ENCODE results near the gene HIPK2. TPM values are rescaled to one million over a fixed set of nuclear protein-coding genes. Genes with fewer than 3 reads are reported as not detected.

The HIPK2 gene
- total RNA-seq, 1 experiment from 2014 or later = 33.4 TPM

GRCh38 chr7:139630643-139631519 is 146.9 kb downstream of the HIPK2 start:
- TF ChIP-seq, protein P1, sequence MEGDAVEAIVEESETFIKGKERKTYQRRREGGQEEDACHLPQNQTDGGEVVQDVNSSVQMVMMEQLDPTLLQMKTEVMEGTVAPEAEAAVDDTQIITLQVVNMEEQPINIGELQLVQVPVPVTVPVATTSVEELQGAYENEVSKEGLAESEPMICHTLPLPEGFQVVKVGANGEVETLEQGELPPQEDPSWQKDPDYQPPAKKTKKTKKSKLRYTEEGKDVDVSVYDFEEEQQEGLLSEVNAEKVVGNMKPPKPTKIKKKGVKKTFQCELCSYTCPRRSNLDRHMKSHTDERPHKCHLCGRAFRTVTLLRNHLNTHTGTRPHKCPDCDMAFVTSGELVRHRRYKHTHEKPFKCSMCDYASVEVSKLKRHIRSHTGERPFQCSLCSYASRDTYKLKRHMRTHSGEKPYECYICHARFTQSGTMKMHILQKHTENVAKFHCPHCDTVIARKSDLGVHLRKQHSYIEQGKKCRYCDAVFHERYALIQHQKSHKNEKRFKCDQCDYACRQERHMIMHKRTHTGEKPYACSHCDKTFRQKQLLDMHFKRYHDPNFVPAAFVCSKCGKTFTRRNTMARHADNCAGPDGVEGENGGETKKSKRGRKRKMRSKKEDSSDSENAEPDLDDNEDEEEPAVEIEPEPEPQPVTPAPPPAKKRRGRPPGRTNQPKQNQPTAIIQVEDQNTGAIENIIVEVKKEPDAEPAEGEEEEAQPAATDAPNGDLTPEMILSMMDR (IDR thresholded peaks at IDR 0.05; ENCODE audit: unreplicated experiment) = no peak
- intact Hi-C loops (cut with micrococcal nuclease; ENCODE audit: unreplicated experiment) = no loop called here
- CTCF ChIA-PET = no interaction called here
- no peaks in the 10 kb centered on the region for H3K4me1 Mint-ChIP-seq (ENCODE audit: low read depth, unreplicated experiment)
- H3K36me3 Mint-ChIP-seq (ENCODE audit: insufficient read depth, unreplicated experiment) = no peaks in the 10 kb centered on the region
- H3K4me3 Mint-ChIP-seq (ENCODE audit: low read depth, unreplicated experiment) = no peak overlapping the region
- H3K9me3 Mint-ChIP-seq (ENCODE audit: low read depth, unreplicated experiment) = no peaks in the 10 kb centered on the region
- DNase-seq = no peak
- no TSS peak for BruUV-seq (replicated peaks)
- no peak overlapping the region for H3K27ac Mint-ChIP-seq (ENCODE audit: unreplicated experiment)
- H3K27me3 Mint-ChIP-seq (ENCODE audit: unreplicated experiment) = no peaks in the 10 kb centered on the region

DNA sequence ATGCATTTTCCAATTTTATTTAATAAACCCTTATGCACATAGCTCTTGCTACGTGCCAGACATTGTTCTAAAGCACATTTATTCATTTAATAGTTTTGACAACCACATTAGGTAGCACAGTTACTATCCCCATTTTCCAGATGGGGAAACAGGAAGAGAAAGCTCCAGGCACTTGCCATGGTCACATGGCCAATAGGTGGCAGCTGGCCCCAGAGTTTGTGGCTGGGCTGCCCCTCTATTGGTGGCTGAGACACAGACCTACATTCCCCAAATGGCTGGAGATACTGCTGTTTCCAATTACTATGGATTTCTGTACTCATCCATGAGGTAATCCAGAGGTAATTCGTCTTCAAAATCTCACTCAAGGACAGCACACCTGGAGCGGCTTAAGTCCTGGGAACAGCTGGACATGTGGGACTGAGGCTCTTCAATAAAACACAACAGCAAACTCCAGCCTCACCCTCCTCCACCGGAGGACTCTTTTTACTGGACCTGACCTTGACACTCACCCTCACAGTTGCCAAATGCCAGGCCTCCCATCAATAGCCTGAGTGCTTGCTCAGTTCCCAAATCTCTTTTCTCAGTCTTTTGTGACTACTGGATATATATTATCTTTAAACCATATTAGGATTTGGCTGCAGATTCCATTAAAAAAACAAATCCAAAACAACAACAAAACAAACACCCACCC is 148.3 kb downstream of the HIPK2 start:
- Mint-ChIP-seq H3K4me1 (ENCODE audit: low read depth, unreplicated experiment) (no peaks in the 10 kb centered on the region), H3K27me3 (ENCODE audit: unreplicated experiment) (no peaks in the 10 kb centered on the region), H3K9me3 (ENCODE audit: low read depth, unreplicated experiment) (no peaks in the 10 kb centered on the region), H3K4me3 (ENCODE audit: low read depth, unreplicated experiment) (no peak overlapping the region), H3K27ac (ENCODE audit: unreplicated experiment) (no peak overlapping the region), H3K36me3 (ENCODE audit: insufficient read depth, unreplicated experiment) (no peaks in the 10 kb centered on the region)
- no peak for DNase-seq
- intact Hi-C loops (cut with micrococcal nuclease; ENCODE audit: unreplicated experiment) = no loop called here
- no TSS peak for BruUV-seq (replicated peaks)
- CTCF ChIA-PET = interaction anchor here (0.6 kb wide), 1 partner anchor 296 kb away, joined by 3 read pairs; no protein-coding TSS in a partner anchor
- TF ChIP-seq, protein P1 (IDR thresholded peaks at IDR 0.05; ENCODE audit: unreplicated experiment) = no peak

DNA sequence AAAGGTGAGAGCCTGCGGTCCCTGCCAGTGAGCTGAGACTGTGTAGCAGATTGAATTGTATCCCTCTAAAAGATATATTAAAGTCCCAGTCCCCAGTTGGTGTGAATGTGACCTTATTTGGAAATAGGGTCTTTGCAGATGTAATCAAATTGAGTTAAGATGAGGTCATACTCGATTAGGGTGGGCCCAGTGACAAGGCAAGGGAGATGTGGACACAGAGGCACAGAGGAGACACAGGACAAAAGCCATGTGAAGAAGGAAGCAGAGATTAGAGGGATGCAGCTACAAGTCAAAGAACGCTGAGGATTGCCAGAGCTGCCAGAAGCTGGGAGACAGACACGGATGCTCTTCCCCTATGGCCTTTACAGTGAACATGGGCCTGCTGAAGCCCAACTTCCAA is 150.0 kb downstream of the HIPK2 start:
- H3K4me3 Mint-ChIP-seq (ENCODE audit: low read depth, unreplicated experiment) = no peak overlapping the region
- BruUV-seq (replicated peaks) = no TSS peak
- no peaks in the 10 kb centered on the region for H3K9me3 Mint-ChIP-seq (ENCODE audit: low read depth, unreplicated experiment)
- no peak for DNase-seq
- H3K27ac Mint-ChIP-seq (ENCODE audit: unreplicated experiment) = no peak overlapping the region
- TF ChIP-seq, protein P1 (IDR thresholded peaks at IDR 0.05; ENCODE audit: unreplicated experiment) = no peak
- no peaks in the 10 kb centered on the region for H3K36me3 Mint-ChIP-seq (ENCODE audit: insufficient read depth, unreplicated experiment)
- H3K27me3 Mint-ChIP-seq (ENCODE audit: unreplicated experiment) = no peaks in the 10 kb centered on the region
- no peaks in the 10 kb centered on the region for H3K4me1 Mint-ChIP-seq (ENCODE audit: low read depth, unreplicated experiment)
- intact Hi-C loops (cut with micrococcal nuclease; ENCODE audit: unreplicated experiment) = no loop called here
- CTCF ChIA-PET = no interaction called here

DNA sequence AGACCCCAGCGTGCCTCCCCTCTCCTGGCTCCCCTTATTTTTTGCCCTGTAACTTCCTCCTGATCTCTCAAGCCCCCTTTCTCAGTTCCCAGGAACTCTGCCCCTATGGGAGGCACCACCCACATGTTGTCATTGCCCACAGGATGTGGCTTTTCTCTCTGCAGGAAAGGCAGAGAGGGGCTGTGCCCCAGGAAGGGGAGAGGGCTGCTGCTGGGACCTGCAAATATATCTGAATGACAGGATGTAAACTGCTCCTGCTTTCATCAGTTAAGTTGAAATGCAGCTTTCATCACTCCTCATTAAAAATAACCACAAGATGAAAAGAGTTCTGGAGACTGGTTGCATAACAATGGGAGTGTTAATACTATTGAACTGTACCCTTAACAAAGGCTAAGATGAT is 151.0 kb downstream of the HIPK2 start:
- no TSS peak for BruUV-seq (replicated peaks)
- CTCF ChIA-PET = no interaction called here
- Mint-ChIP-seq H3K27me3 (ENCODE audit: unreplicated experiment) (no peaks in the 10 kb centered on the region), H3K9me3 (ENCODE audit: low read depth, unreplicated experiment) (no peaks in the 10 kb centered on the region), H3K27ac (ENCODE audit: unreplicated experiment) (no peak overlapping the region), H3K4me1 (ENCODE audit: low read depth, unreplicated experiment) (no peaks in the 10 kb centered on the region), H3K4me3 (ENCODE audit: low read depth, unreplicated experiment) (no peak overlapping the region), H3K36me3 (ENCODE audit: insufficient read depth, unreplicated experiment) (no peaks in the 10 kb centered on the region)
- intact Hi-C loops (cut with micrococcal nuclease; ENCODE audit: unreplicated experiment) = no loop called here
- no peak for DNase-seq
- TF ChIP-seq, protein P1 (IDR thresholded peaks at IDR 0.05; ENCODE audit: unreplicated experiment) = no peak

All from Calu3 (cell line).